Gastrocnemius medialis (tissue), 4 donors: ENCODE results near the gene PKNOX2. TPM values are rescaled to one million over a fixed set of nuclear protein-coding genes. Genes with fewer than 3 reads are reported as not detected.

Source experiments
- ATAC-seq, 2 donors: fragments of 150-250 bp; one replicate each; pipeline ENCODE4 v1.9.1; 2016
- DNase-seq, 2 donors: peaks; one replicate each; pipeline ENCODE4 v3.0.0-alpha.2; 2019
- H3K27ac ChIP-seq, 4 donors: fragments of 200-600 bp; sonication (generic); 1 replicate in 1 of 4; 2 replicates in 3 of 4; pipeline ENCODE4 v1.5.1; 2016 to 2018; ENCODE audit warnings: mild to moderate bottlenecking in 2 of 4, moderate library complexity in 1 of 4
- H3K27me3 ChIP-seq, 3 donors: fragments of 200-600 bp; sonication (generic) in 2 of 3; 1 replicate in 1 of 3; 2 replicates in 2 of 3; pipeline versions ENCODE4 v1.5.1 to v1.6.0; 2016 to 2019; ENCODE audit warnings: mild to moderate bottlenecking in 1 of 3, moderate library complexity in 1 of 3
- H3K36me3 ChIP-seq, 2 donors: fragments of 200-600 bp; sonication (generic) in 1 of 2; one replicate each; pipeline ENCODE4 v1.5.1; 2017 to 2018
- H3K4me1 ChIP-seq, 2 donors: fragments of 200-600 bp; sonication (generic) in 1 of 2; one replicate each; pipeline ENCODE4 v1.5.1; 2016 to 2017; ENCODE audit warnings: mild to moderate bottlenecking in 2 of 2
- H3K4me3 ChIP-seq, 4 donors: fragments of 200-600 bp; sonication (generic) in 3 of 4; 1 replicate in 1 of 4; 2 replicates in 3 of 4; pipeline ENCODE4 v1.5.1; 2016 to 2019; ENCODE audit warnings: mild to moderate bottlenecking in 2 of 4
- H3K9me3 ChIP-seq, 3 donors: fragments of 200-600 bp; sonication (generic) in 2 of 3; 1 replicate in 1 of 3; 2 replicates in 2 of 3; pipeline ENCODE4 v1.5.1; 2016 to 2019
- POLR2A ChIP-seq, 2 donors: fragments of 450-650 bp; IDR thresholded peaks; one replicate each; pipeline ENCODE4 v1.6.1; 2017; ENCODE audit warnings: antibody characterized with exemption in 2 of 2, mild to moderate bottlenecking in 2 of 2, moderate library complexity in 2 of 2
- in situ Hi-C, 4 donors: fragments of 200-750 bp; cut with MboI; loops; one replicate each; pipeline versions ENCODE4 v1.15.0 to v1.8.0; 2017; ENCODE audit warnings: low sequenced_read_pairs in 4 of 4
- intact Hi-C: fragments of 100-400 bp; cut with DNase I; formaldehyde crosslinking; loops from one replicate; pipeline ENCODE4 v1.15.1; 2023; ENCODE audit warnings: low total_unique reads
- total RNA-seq, 4 donors: library from RNA; depleted of rRNA; stranded (reverse); fragments of >200 nt; gene quantifications; one replicate each; pipeline versions ENCODE4 v1.1.0 to v1.2.3, GENCODE V29; 2016
- TF ChIP-seq, protein P1 (sequence below), 5 experiments: fragments of 450-650 bp in 3 of 5; fragments of 200-600 bp in 2 of 5; sonication (generic) in 2 of 5; IDR thresholded peaks in 4 of 5; conservative IDR thresholded peaks in 1 of 5; 1 replicate in 4 of 5; 2 replicates in 1 of 5; pipeline ENCODE4 v1.5.1; 2016 to 2019; ENCODE audit warnings: antibody characterized with exemption in 5 of 5, mild to moderate bottlenecking in 3 of 5, moderate library complexity in 3 of 5

Gene PKNOX2
- total RNA-seq, 4 donors from 2014 or later, result 3.7 to 11.7 (median 6.0) TPM

DNA sequence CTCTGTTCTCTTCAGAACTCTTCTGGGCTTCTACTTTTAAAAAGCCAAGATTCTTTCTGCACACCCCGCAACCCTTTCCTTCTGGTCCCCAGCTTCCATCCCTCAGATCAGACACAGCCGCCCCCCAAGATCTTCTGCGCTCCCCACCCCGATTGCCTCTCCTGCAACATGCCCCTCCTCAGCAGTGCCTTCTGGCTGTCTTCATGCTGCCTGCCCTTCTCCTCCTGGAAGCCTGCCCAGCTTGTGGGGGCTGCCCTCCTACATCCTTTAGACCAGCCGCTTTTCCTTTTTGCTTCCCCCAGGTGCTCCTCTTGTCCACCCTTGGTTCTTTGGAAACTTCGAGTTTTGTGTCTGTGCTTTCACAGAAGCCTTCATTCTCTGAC, 187.3 kb downstream of the PKNOX2 start:
- no peak for TF ChIP-seq POLR2A (IDR thresholded peaks at IDR 0.05)
- Histone ChIP-seq H3K4me1 (peaks cover 0 to 6% of the 10 kb centered on the region in 2 donors), H3K4me3 (no peak overlapping the region), H3K27ac (no peak overlapping the region), H3K27me3 (no peaks in the 10 kb centered on the region), H3K9me3 (no peaks in the 10 kb centered on the region), H3K36me3 (no peaks in the 10 kb centered on the region)
- in situ Hi-C loops (no loop called here), intact Hi-C loops (no loop called here)
- ATAC-seq (no peak), DNase-seq (no peak)

- H3K4me3 ChIP-seq, result no peak overlapping the region
- H3K27me3 ChIP-seq, result no peaks in the 10 kb centered on the region
- in situ Hi-C loops (no loop called here), intact Hi-C loops (no loop called here)
- no peak overlapping the region for H3K27ac ChIP-seq
- TF ChIP-seq, protein P1, sequence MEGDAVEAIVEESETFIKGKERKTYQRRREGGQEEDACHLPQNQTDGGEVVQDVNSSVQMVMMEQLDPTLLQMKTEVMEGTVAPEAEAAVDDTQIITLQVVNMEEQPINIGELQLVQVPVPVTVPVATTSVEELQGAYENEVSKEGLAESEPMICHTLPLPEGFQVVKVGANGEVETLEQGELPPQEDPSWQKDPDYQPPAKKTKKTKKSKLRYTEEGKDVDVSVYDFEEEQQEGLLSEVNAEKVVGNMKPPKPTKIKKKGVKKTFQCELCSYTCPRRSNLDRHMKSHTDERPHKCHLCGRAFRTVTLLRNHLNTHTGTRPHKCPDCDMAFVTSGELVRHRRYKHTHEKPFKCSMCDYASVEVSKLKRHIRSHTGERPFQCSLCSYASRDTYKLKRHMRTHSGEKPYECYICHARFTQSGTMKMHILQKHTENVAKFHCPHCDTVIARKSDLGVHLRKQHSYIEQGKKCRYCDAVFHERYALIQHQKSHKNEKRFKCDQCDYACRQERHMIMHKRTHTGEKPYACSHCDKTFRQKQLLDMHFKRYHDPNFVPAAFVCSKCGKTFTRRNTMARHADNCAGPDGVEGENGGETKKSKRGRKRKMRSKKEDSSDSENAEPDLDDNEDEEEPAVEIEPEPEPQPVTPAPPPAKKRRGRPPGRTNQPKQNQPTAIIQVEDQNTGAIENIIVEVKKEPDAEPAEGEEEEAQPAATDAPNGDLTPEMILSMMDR (IDR thresholded peaks at IDR 0.05 in 4 of 5, conservative IDR thresholded peaks at IDR 0.05 in 1 of 5), result no peak
- TF ChIP-seq POLR2A (IDR thresholded peaks at IDR 0.05), result no peak
- H3K9me3 ChIP-seq, result no peaks in the 10 kb centered on the region
- no peaks in the 10 kb centered on the region for H3K4me1 ChIP-seq
- no peak for ATAC-seq
- DNase-seq, result no peak
- H3K36me3 ChIP-seq, result no peaks in the 10 kb centered on the region
Observed at GRCh38 chr11:125356797-125357196, 192.2 kb downstream of the PKNOX2 start.

- in situ Hi-C loops, result no loop called here
- intact Hi-C loops, result no loop called here
Observed at GRCh38 chr11:125357551-125357950, 193.0 kb downstream of the PKNOX2 start.

GRCh38 chr11:125358254-125358840, 193.8 kb downstream of the PKNOX2 start:
- ATAC-seq (no peak), DNase-seq (no peak)
- intact Hi-C loops, result no loop called here
- TF ChIP-seq POLR2A (IDR thresholded peaks at IDR 0.05), result no peak
- TF ChIP-seq, protein P1 (IDR thresholded peaks at IDR 0.05 in 4 of 5, conservative IDR thresholded peaks at IDR 0.05 in 1 of 5), result no peak
- H3K4me3 ChIP-seq, result no peak overlapping the region
- in situ Hi-C loops, result no loop called here
- H3K4me1 ChIP-seq, result no peaks in the 10 kb centered on the region
- H3K9me3 ChIP-seq, result no peaks in the 10 kb centered on the region
- H3K36me3 ChIP-seq, result no peaks in the 10 kb centered on the region
- H3K27ac ChIP-seq, result no peak overlapping the region
- no peaks in the 10 kb centered on the region for H3K27me3 ChIP-seq

More at GRCh38 chr11:125357551-125357950, 193.0 kb downstream of the PKNOX2 start:
- Histone ChIP-seq H3K4me1 (no peaks in the 10 kb centered on the region), H3K36me3 (no peaks in the 10 kb centered on the region), H3K27ac (no peak overlapping the region), H3K4me3 (no peak overlapping the region), H3K9me3 (no peaks in the 10 kb centered on the region), H3K27me3 (no peaks in the 10 kb centered on the region)
- ATAC-seq, result no peak
- TF ChIP-seq POLR2A (IDR thresholded peaks at IDR 0.05), result no peak
- TF ChIP-seq, protein P1 (IDR thresholded peaks at IDR 0.05 in 4 of 5, conservative IDR thresholded peaks at IDR 0.05 in 1 of 5), result no peak
- no peak for DNase-seq

GRCh38 chr11:125359130-125359529, 194.6 kb downstream of the PKNOX2 start:
- in situ Hi-C loops, result no loop called here
- intact Hi-C loops, result no loop called here
- no peaks in the 10 kb centered on the region for H3K27me3 ChIP-seq
- ATAC-seq (no peak), DNase-seq (no peak)
- no peak overlapping the region for H3K4me3 ChIP-seq
- no peak for TF ChIP-seq POLR2A (IDR thresholded peaks at IDR 0.05)
- TF ChIP-seq, protein P1 (IDR thresholded peaks at IDR 0.05 in 4 of 5, conservative IDR thresholded peaks at IDR 0.05 in 1 of 5), result no peak
- no peaks in the 10 kb centered on the region for H3K4me1 ChIP-seq
- no peaks in the 10 kb centered on the region for H3K9me3 ChIP-seq
- no peak overlapping the region for H3K27ac ChIP-seq
- no peaks in the 10 kb centered on the region for H3K36me3 ChIP-seq
